CD14-positive monocyte (primary cell): ENCODE results near the gene ITGA2. TPM values are rescaled to one million over a fixed set of nuclear protein-coding genes. Genes with fewer than 3 reads are reported as not detected.

Experiments used
- DNase-seq, 3 donors: peaks; one replicate each; pipeline ENCODE4 v3.0.0-alpha.2; 2011 to 2022
- H2AFZ ChIP-seq: 2 replicates; pipeline ENCODE4 v1.6.0; 2012; ENCODE audit warnings: mild to moderate bottlenecking, low read depth, low read length, inconsistent platforms; ENCODE audit not compliant: insufficient read depth, poor library complexity, severe bottlenecking
- H3K27ac ChIP-seq, 2 donors: 1 replicate in 1 of 2; 2 replicates in 1 of 2; pipeline ENCODE4 v1.5.1; 2012 to 2013; ENCODE audit warnings: low read length in 2 of 2, control low read depth in 1 of 2, inconsistent platforms in 1 of 2, low read depth in 1 of 2, mild to moderate bottlenecking in 1 of 2
- H3K27me3 ChIP-seq, 2 donors: one replicate each; pipeline versions ENCODE4 v1.6.0 to v1.6.1; 2011 to 2013; ENCODE audit warnings: low read length in 2 of 2; ENCODE audit not compliant: control insufficient read depth in 2 of 2, insufficient read depth in 2 of 2
- H3K36me3 ChIP-seq, 2 donors: replicated peaks in 1 of 2; 1 replicate in 1 of 2; 2 replicates in 1 of 2; pipeline versions ENCODE4 v1.5.1 to v1.6.1; 2012 to 2013; ENCODE audit warnings: low read length in 2 of 2, control low read depth in 1 of 2, inconsistent platforms in 1 of 2, mild to moderate bottlenecking in 1 of 2; ENCODE audit not compliant: insufficient read depth in 2 of 2, control insufficient read depth in 1 of 2
- H3K4me1 ChIP-seq, 2 donors: 1 replicate in 1 of 2; 2 replicates in 1 of 2; pipeline versions ENCODE4 v1.5.1 to v1.6.1; 2012 to 2013; ENCODE audit warnings: low read length in 2 of 2, control low read depth in 1 of 2, inconsistent platforms in 1 of 2, mild to moderate bottlenecking in 1 of 2, moderate library complexity in 1 of 2; ENCODE audit not compliant: insufficient read depth in 2 of 2, control insufficient read depth in 1 of 2
- H3K4me2 ChIP-seq: replicated peaks from 2 replicates; pipeline ENCODE3; 2012; ENCODE audit warnings: low read length, moderate library complexity, mild to moderate bottlenecking; ENCODE audit not compliant: poor library complexity, severe bottlenecking; ENCODE audit errors: extremely low read depth
- H3K4me3 ChIP-seq, 3 experiments: fragments of 200-600 bp in 1 of 3; sonication (generic) in 1 of 3; replicated peaks in 1 of 3; 1 replicate in 2 of 3; 2 replicates in 1 of 3; pipeline ENCODE4 v1.5.1; 2011 to 2013; ENCODE audit warnings: low read length in 3 of 3, mild to moderate bottlenecking in 3 of 3, control low read depth in 2 of 3, low read depth in 2 of 3, inconsistent platforms in 1 of 3, moderate library complexity in 1 of 3
- H3K79me2 ChIP-seq: 2 replicates; pipeline ENCODE4 v1.6.0; 2012; ENCODE audit warnings: mild to moderate bottlenecking, control low read depth, inconsistent platforms, low read length, moderate library complexity; ENCODE audit not compliant: insufficient read depth
- H3K9ac ChIP-seq: 2 replicates; pipeline ENCODE4 v1.6.0; 2017; ENCODE audit warnings: low read length, mild to moderate bottlenecking; ENCODE audit not compliant: insufficient read depth, poor library complexity, severe bottlenecking
- H3K9me3 ChIP-seq, 2 donors: replicated peaks in 1 of 2; 1 replicate in 1 of 2; 2 replicates in 1 of 2; pipeline versions ENCODE4 v1.5.1 to v1.6.1; 2012 to 2013; ENCODE audit warnings: low read length in 2 of 2, control low read depth in 1 of 2; ENCODE audit not compliant: control insufficient read depth in 1 of 2, insufficient read depth in 1 of 2
- H4K20me1 ChIP-seq: 2 replicates; pipeline ENCODE4 v1.6.0; 2012; ENCODE audit warnings: mild to moderate bottlenecking, low read length, control low read depth, moderate library complexity; ENCODE audit not compliant: insufficient read depth
- H3K27ac Mint-ChIP-seq, 7 donors: one replicate each; pipeline ENCODE4 v1.8.0; 2020; ENCODE audit warnings: mild to moderate bottlenecking in 7 of 7, mixed read lengths in 7 of 7, moderate library complexity in 6 of 7, inconsistent platforms in 2 of 7
- H3K27me3 Mint-ChIP-seq, 3 donors: one replicate each; pipeline ENCODE4 v1.8.0; 2021 to 2022; ENCODE audit warnings: low read depth in 3 of 3, mild to moderate bottlenecking in 3 of 3, mixed read lengths in 3 of 3, moderate library complexity in 3 of 3, inconsistent platforms in 1 of 3
- H3K36me3 Mint-ChIP-seq, 2 donors: one replicate each; pipeline ENCODE4 v1.8.0; 2020; ENCODE audit warnings: mixed read lengths in 2 of 2, inconsistent platforms in 1 of 2, mild to moderate bottlenecking in 1 of 2
- H3K4me1 Mint-ChIP-seq: one replicate; pipeline ENCODE4 v1.8.0; 2020; ENCODE audit warnings: mild to moderate bottlenecking, mixed read lengths
- H3K4me3 Mint-ChIP-seq, 2 donors: one replicate each; pipeline ENCODE4 v1.8.0; 2020; ENCODE audit warnings: mild to moderate bottlenecking in 2 of 2, mixed read lengths in 2 of 2, moderate library complexity in 1 of 2
- H3K9me3 Mint-ChIP-seq, 7 donors: one replicate each; pipeline ENCODE4 v1.8.0; 2020 to 2022; ENCODE audit warnings: mixed read lengths in 7 of 7, mild to moderate bottlenecking in 6 of 7, moderate library complexity in 6 of 7, inconsistent platforms in 2 of 7
- CTCF ChIP-seq: fragments of 200-600 bp; IDR thresholded peaks from one replicate; pipeline ENCODE4 v1.8.0; 2022; ENCODE audit warnings: antibody characterized with exemption, mild to moderate bottlenecking
- WGBS: methylation state at CpG from one replicate; pipeline ENCODE4 v1.1.5; 2013; ENCODE audit warnings: missing lambda C conversion rate; ENCODE audit not compliant: insufficient coverage; 5-methylcytosine and 5-hydroxymethylcytosine counted together
- intact Hi-C, 2 donors: fragments of 100-400 bp; cut with micrococcal nuclease; formaldehyde crosslinking; loops; one replicate each; pipeline versions ENCODE4 v1.15.0 to v1.15.1; 2023
- polyA plus RNA-seq, 3 donors: library from polyadenylated mRNA; depleted of rRNA in 1 of 3; unstranded in 2 of 3; stranded (reverse) in 1 of 3; fragments of 300-500 nt in 2 of 3; fragments of >200 nt in 1 of 3; fragmentation: Illumina TruSeq in 2 of 3; gene quantifications; 1 replicate in 2 of 3; 2 replicates in 1 of 3; pipeline ENCODE4 v1.2.3, GENCODE V29; 2012 to 2021

ITGA2 gene
- polyA plus RNA-seq, 3 donors, result not detected

- Histone ChIP-seq H2AFZ (no peak overlapping the region), H3K9me3 (no peaks in the 10 kb centered on the region), H3K4me2 (no peak overlapping the region), H4K20me1 (no peaks in the 10 kb centered on the region), H3K4me1 (peaks cover 16 to 19% of the 10 kb centered on the region in 2 donors), H3K4me3 (no peak overlapping the region), H3K27me3 (peaks cover 25 to 27% of the 10 kb centered on the region in 2 donors), H3K27ac (no peak overlapping the region), H3K36me3 (no peaks in the 10 kb centered on the region), H3K9ac (no peak overlapping the region), H3K79me2 (no peaks in the 10 kb centered on the region)
- intact Hi-C loops, result no loop called here
- WGBS, result 100% methylated on average over 1 of the region's 2 CpGs
- Mint-ChIP-seq H3K9me3 (peaks cover 0 to 2% (median 0%) of the 10 kb centered on the region in 7 donors), H3K27me3 (peaks cover 23 to 30% (median 25%) of the 10 kb centered on the region in 3 donors), H3K4me1 (peaks cover 15% of the 10 kb centered on the region), H3K27ac (no peak overlapping the region), H3K4me3 (no peak overlapping the region), H3K36me3 (peaks cover 0 to 4% of the 10 kb centered on the region in 2 donors)
- TF ChIP-seq CTCF, result no peak
- DNase-seq, result no peak
These were observed 4.2 kb downstream of the ITGA2 start for GRCh38 chr5:52993367-52993766.

GRCh38 chr5:52994266-52994665 is 5.1 kb downstream of the ITGA2 start:
- Histone ChIP-seq H3K27me3 (peaks cover 18 to 20% of the 10 kb centered on the region in 2 donors), H3K4me3 (no peak overlapping the region), H3K79me2 (no peaks in the 10 kb centered on the region), H3K36me3 (no peaks in the 10 kb centered on the region), H4K20me1 (no peaks in the 10 kb centered on the region), H3K4me2 (no peak overlapping the region), H2AFZ (no peak overlapping the region), H3K9ac (no peak overlapping the region), H3K9me3 (no peaks in the 10 kb centered on the region), H3K4me1 (peaks cover 10 to 11% of the 10 kb centered on the region in 2 donors), H3K27ac (no peak overlapping the region)
- Mint-ChIP-seq H3K4me1 (peaks cover 10% of the 10 kb centered on the region), H3K27ac (no peak overlapping the region), H3K27me3 (peaks cover 16 to 24% (median 18%) of the 10 kb centered on the region in 3 donors), H3K36me3 (peaks cover 0 to 2% of the 10 kb centered on the region in 2 donors), H3K4me3 (no peak overlapping the region), H3K9me3 (peaks cover 0 to 2% (median 0%) of the 10 kb centered on the region in 7 donors)
- no peak for TF ChIP-seq CTCF
- intact Hi-C loops, result no loop called here
- WGBS, result 100% methylated on average over 1 of the region's 1 CpG
- no peak for DNase-seq
